ENCODE measurements around the gene MAP3K6. TPM values are rescaled to one million over a fixed set of nuclear protein-coding genes. Genes with fewer than 3 reads are reported as not detected.
A peak's percentile ranks its signal among the peaks of the same experiment; 100 is the strongest.

Gene MAP3K6
- total RNA-seq, 1 experiment from 2014 or later: 25.1 TPM

- H3K9me2 ChIP-seq (replicated peaks; ENCODE audit: low read length): no peaks in the 10 kb centered on the region
- no peak overlapping the region for H3K27ac ChIP-seq (ENCODE audit: low read length)
- TF ChIP-seq EZH2phosphoT487 (IDR thresholded peaks at IDR 0.05; ENCODE audit: borderline replicate concordance, low read length) (no peak), EZH2 (IDR thresholded peaks at IDR 0.05; ENCODE audit: low read length, unreplicated experiment) (no peak)
- TF ChIP-seq, protein P1, sequence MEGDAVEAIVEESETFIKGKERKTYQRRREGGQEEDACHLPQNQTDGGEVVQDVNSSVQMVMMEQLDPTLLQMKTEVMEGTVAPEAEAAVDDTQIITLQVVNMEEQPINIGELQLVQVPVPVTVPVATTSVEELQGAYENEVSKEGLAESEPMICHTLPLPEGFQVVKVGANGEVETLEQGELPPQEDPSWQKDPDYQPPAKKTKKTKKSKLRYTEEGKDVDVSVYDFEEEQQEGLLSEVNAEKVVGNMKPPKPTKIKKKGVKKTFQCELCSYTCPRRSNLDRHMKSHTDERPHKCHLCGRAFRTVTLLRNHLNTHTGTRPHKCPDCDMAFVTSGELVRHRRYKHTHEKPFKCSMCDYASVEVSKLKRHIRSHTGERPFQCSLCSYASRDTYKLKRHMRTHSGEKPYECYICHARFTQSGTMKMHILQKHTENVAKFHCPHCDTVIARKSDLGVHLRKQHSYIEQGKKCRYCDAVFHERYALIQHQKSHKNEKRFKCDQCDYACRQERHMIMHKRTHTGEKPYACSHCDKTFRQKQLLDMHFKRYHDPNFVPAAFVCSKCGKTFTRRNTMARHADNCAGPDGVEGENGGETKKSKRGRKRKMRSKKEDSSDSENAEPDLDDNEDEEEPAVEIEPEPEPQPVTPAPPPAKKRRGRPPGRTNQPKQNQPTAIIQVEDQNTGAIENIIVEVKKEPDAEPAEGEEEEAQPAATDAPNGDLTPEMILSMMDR (conservative IDR thresholded peaks at IDR 0.05; ENCODE audit: low read depth, low read length): no peak
- no peak overlapping the region for H3K4me2 ChIP-seq (ENCODE audit: low read length)
- H3K9ac ChIP-seq (ENCODE audit: low read length): no peak overlapping the region
- H3K79me2 ChIP-seq (ENCODE audit: low read length): peaks cover 15% of the 10 kb centered on the region
- H3K4me1 ChIP-seq (ENCODE audit: insufficient read depth, low read length): peaks cover 9% of the 10 kb centered on the region; the same call in 1 of the 2 replicates
- H3F3A ChIP-seq (ENCODE audit: low read length, unreplicated experiment): no peaks in the 10 kb centered on the region
- no peaks in the 10 kb centered on the region for H3K9me3 ChIP-seq (ENCODE audit: low read length)
- DNase-seq (no peak), ATAC-seq (no peak)
- H3K36me3 ChIP-seq (ENCODE audit: low read depth, low read length): no peaks in the 10 kb centered on the region
- no peak overlapping the region for H2AFZ ChIP-seq (ENCODE audit: low read length)
- intact Hi-C loops (cut with micrococcal nuclease): no loop called here
- H3K4me3 ChIP-seq (ENCODE audit: low read length): no peak overlapping the region
- ChIA-PET CTCF (interaction anchor here (0.5 kb wide), 1 partner anchor 51 kb away, joined by 3 read pairs; no protein-coding TSS in a partner anchor), POLR2A (ENCODE audit: unreplicated experiment) (no interaction called here)
- H4K20me1 ChIP-seq (ENCODE audit: low read length): no peaks in the 10 kb centered on the region
- no peaks in the 10 kb centered on the region for H3K27me3 ChIP-seq (ENCODE audit: low read length)
- no TSS peak for BruUV-seq (replicated peaks)
These were observed 48.2 kb downstream of the MAP3K6 start for GRCh38 chr1:27318596-27318995.

DNA sequence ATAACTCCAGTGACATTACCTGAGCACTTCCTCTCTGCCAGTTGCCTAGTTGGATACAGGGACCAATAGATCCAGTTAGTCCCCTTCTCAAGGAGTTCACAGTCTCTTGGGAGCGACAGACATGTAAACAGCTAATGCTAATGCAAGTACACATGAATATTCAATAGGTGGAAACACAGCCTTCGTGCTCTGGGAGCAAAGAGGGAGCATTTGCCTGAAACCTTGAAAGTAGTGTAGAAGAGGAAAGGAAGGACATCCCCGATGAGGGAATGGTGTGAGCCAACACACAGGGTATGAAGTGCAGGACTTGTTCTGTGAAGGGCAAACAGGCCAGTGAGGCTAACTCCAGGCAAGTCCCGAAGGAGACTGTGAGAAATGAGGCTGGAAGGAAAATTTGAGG, 48.6 kb downstream of the MAP3K6 start:
- TF ChIP-seq EZH2 (IDR thresholded peaks at IDR 0.05; ENCODE audit: low read length, unreplicated experiment) (no peak), EZH2phosphoT487 (IDR thresholded peaks at IDR 0.05; ENCODE audit: borderline replicate concordance, low read length) (no peak)
- TF ChIP-seq, protein P1 (conservative IDR thresholded peaks at IDR 0.05; ENCODE audit: low read depth, low read length): no peak
- Histone ChIP-seq H3K27me3 (ENCODE audit: low read length) (no peaks in the 10 kb centered on the region), H2AFZ (ENCODE audit: low read length) (no peak overlapping the region), H3K4me3 (ENCODE audit: low read length) (no peak overlapping the region), H4K20me1 (ENCODE audit: low read length) (no peaks in the 10 kb centered on the region), H3F3A (ENCODE audit: low read length, unreplicated experiment) (no peaks in the 10 kb centered on the region), H3K9me3 (ENCODE audit: low read length) (no peaks in the 10 kb centered on the region), H3K9me2 (replicated peaks; ENCODE audit: low read length) (no peaks in the 10 kb centered on the region), H3K27ac (ENCODE audit: low read length) (no peak overlapping the region), H3K9ac (ENCODE audit: low read length) (no peak overlapping the region), H3K4me2 (ENCODE audit: low read length) (no peak overlapping the region), H3K36me3 (ENCODE audit: low read depth, low read length) (no peaks in the 10 kb centered on the region), H3K4me1 (ENCODE audit: insufficient read depth, low read length) (peaks cover 5% of the 10 kb centered on the region; the same call in 1 of the 2 replicates), H3K79me2 (ENCODE audit: low read length) (peaks cover 10% of the 10 kb centered on the region)
- no peak for ATAC-seq
- intact Hi-C loops (cut with micrococcal nuclease): no loop called here
- CTCF ChIA-PET: interaction anchor here (0.5 kb wide), 1 partner anchor 51 kb away, joined by 3 read pairs; no protein-coding TSS in a partner anchor
- BruUV-seq (replicated peaks): no TSS peak
- POLR2A ChIA-PET (ENCODE audit: unreplicated experiment): no interaction called here
- DNase-seq: no peak

DNA sequence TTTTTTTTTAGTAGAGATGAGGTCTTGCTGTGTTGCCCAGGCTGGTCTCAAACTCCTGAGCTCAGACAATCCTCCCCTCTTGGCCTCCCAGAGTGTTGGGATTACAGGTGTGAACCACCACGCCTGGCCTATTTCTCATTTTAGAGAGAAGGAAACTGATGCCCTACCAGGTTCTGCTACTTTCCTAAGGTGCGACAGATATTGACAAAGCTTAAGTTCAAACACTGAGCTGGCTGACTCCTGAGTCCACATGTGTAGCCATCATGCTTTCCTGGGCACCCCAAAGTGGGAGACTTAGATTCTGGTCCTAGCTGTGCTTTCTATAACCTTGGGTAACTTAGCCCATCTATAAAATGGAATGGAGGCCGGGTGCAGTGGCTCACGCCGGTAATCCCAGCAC, 49.9 kb downstream of the MAP3K6 start:
- Histone ChIP-seq H3K27me3 (ENCODE audit: low read length) (no peaks in the 10 kb centered on the region), H3K27ac (ENCODE audit: low read length) (no peak overlapping the region), H3K9me3 (ENCODE audit: low read length) (no peaks in the 10 kb centered on the region), H3K36me3 (ENCODE audit: low read depth, low read length) (no peaks in the 10 kb centered on the region), H2AFZ (ENCODE audit: low read length) (no peak overlapping the region), H4K20me1 (ENCODE audit: low read length) (no peaks in the 10 kb centered on the region), H3K9ac (ENCODE audit: low read length) (no peak overlapping the region), H3K79me2 (ENCODE audit: low read length) (no peaks in the 10 kb centered on the region), H3K4me3 (ENCODE audit: low read length) (no peak overlapping the region), H3K4me1 (ENCODE audit: insufficient read depth, low read length) (peaks cover 3% of the 10 kb centered on the region; the same call in 1 of the 2 replicates), H3K4me2 (ENCODE audit: low read length) (no peak overlapping the region), H3K9me2 (replicated peaks; ENCODE audit: low read length) (no peaks in the 10 kb centered on the region), H3F3A (ENCODE audit: low read length, unreplicated experiment) (no peaks in the 10 kb centered on the region)
- intact Hi-C loops (cut with micrococcal nuclease): no loop called here
- BruUV-seq (replicated peaks): no TSS peak
- TF ChIP-seq EZH2 (IDR thresholded peaks at IDR 0.05; ENCODE audit: low read length, unreplicated experiment) (no peak), EZH2phosphoT487 (IDR thresholded peaks at IDR 0.05; ENCODE audit: borderline replicate concordance, low read length) (no peak)
- TF ChIP-seq, protein P1 (conservative IDR thresholded peaks at IDR 0.05; ENCODE audit: low read depth, low read length): no peak
- no peak for ATAC-seq
- DNase-seq: peak; percentile 32
- POLR2A ChIA-PET (ENCODE audit: unreplicated experiment): interaction anchor here (0.7 kb wide), 1 partner anchor 9 kb away, joined by 3 read pairs; no protein-coding TSS in a partner anchor
- CTCF ChIA-PET: no interaction called here

Measured in PC-3 (cell line).